A673 (cell line): Measurements from ENCODE around the gene S100A11. TPM values are rescaled to one million over a fixed set of nuclear protein-coding genes. Genes with fewer than 3 reads are reported as not detected.

Experiments
- BruUV-seq: library from RNA; stranded (reverse); fragments of 400-500 nt; replicated peaks from 2 replicates; lab custom pipeline; 2021; lab: Mats Ljungman, UMichigan
- CTCF ChIA-PET: fragments of 300-600 bp; sonication (Branson Sonifier 250); formaldehyde crosslinking; loops from one replicate; lab custom pipeline; 2022; ENCODE audit warnings: antibody characterized with exemption; lab: Charles Lee
- POLR2A ChIA-PET: fragments of 300-600 bp; sonication (Branson Sonifier 250); formaldehyde crosslinking; loops from one replicate; lab custom pipeline; 2022; ENCODE audit warnings: antibody characterized with exemption; ENCODE audit not compliant: low non-redundant PET; lab: Charles Lee
- DNase-seq: peaks from one replicate; pipeline ENCODE4 v3.0.0-alpha.2; 2015; ENCODE audit warnings: low spot score
- H3K27ac ChIP-seq: fragments of 200-600 bp; sonication (generic); 2 replicates; pipeline ENCODE4 v1.5.1; 2016; ENCODE audit warnings: mixed run types, low read depth, mild to moderate bottlenecking, mixed read lengths, antibody characterized with exemption, low read length; ENCODE audit not compliant: poor library complexity, severe bottlenecking
- H3K27me3 ChIP-seq: fragments of 200-600 bp; sonication (generic); replicated peaks from 2 replicates; pipeline ENCODE4 v1.6.1; 2017; ENCODE audit warnings: mixed run types, low read depth, mild to moderate bottlenecking, mixed read lengths, antibody characterized with exemption, low read length; ENCODE audit not compliant: insufficient read depth, poor library complexity
- H3K36me3 ChIP-seq: fragments of 200-600 bp; sonication (generic); 2 replicates; pipeline ENCODE4 v1.6.1; 2016; ENCODE audit warnings: mixed run types, mild to moderate bottlenecking, mixed read lengths, antibody characterized with exemption, low read length; ENCODE audit not compliant: insufficient read depth, poor library complexity, severe bottlenecking
- H3K4me1 ChIP-seq: fragments of 200-600 bp; sonication (generic); 2 replicates; pipeline ENCODE4 v1.6.1; 2017; ENCODE audit warnings: mixed run types, mild to moderate bottlenecking, mixed read lengths, antibody characterized with exemption, low read length; ENCODE audit not compliant: insufficient read depth, poor library complexity, severe bottlenecking
- H3K4me3 ChIP-seq: fragments of 200-600 bp; sonication (generic); 2 replicates; pipeline ENCODE4 v1.5.1; 2016; ENCODE audit warnings: low read depth, mixed run types, mild to moderate bottlenecking, mixed read lengths, low read length; ENCODE audit not compliant: poor library complexity, severe bottlenecking
- H3K9me3 ChIP-seq: fragments of 200-600 bp; sonication (generic); 2 replicates; pipeline ENCODE4 v1.6.1; 2016; ENCODE audit warnings: mixed run types, low read depth, mild to moderate bottlenecking, mixed read lengths, antibody characterized with exemption, low read length; ENCODE audit not compliant: poor library complexity, severe bottlenecking
- CTCF ChIP-seq: fragments of 300-800, 200-600 bp; sonication (generic); conservative IDR thresholded peaks from 2 replicates; pipeline ENCODE4 v1.5.1; 2017; ENCODE audit warnings: low read depth, mild to moderate bottlenecking, antibody characterized with exemption, low read length, moderate library complexity, mixed read lengths
- EZH2 ChIP-seq: fragments of 200-600 bp; sonication (generic); IDR thresholded peaks from 2 replicates; pipeline ENCODE4 v1.6.1; 2017; ENCODE audit warnings: borderline replicate concordance, low read depth, mild to moderate bottlenecking, mixed read lengths, antibody characterized with exemption, low read length; ENCODE audit not compliant: poor library complexity, severe bottlenecking
- intact Hi-C: fragments of 100-400 bp; cut with micrococcal nuclease; formaldehyde crosslinking; loops from one replicate; pipeline ENCODE4 v1.10.0; 2022; ENCODE audit not compliant: unreplicated experiment
- total RNA-seq: library from RNA; stranded (reverse); gene quantifications from 2 replicates; pipeline ENCODE4 v1.2.3, GENCODE V29; 2021

Gene S100A11
- total RNA-seq, 1 experiment from 2014 or later = 151 TPM

GRCh38 chr1:152039886-152040285, 3.1 kb upstream of the S100A11 start:
- intact Hi-C loops = no loop called here
- Histone ChIP-seq H3K9me3 (no peaks in the 10 kb centered on the region), H3K4me1 (peaks cover 15% of the 10 kb centered on the region), H3K27me3 (peaks cover 20% of the 10 kb centered on the region), H3K27ac (no peak overlapping the region), H3K4me3 (no peak overlapping the region), H3K36me3 (no peaks in the 10 kb centered on the region)
- POLR2A ChIA-PET = no interaction called here
- DNase-seq = no peak
- BruUV-seq = no TSS peak
- TF ChIP-seq EZH2 (no peak), CTCF (no peak)
- CTCF ChIA-PET = no interaction called here

GRCh38 chr1:152039461-152039860, 2.7 kb upstream of the S100A11 start:
- POLR2A ChIA-PET = no interaction called here

GRCh38 chr1:152038871-152039270, 2.1 kb upstream of the S100A11 start:
- TF ChIP-seq CTCF = no peak
- TF ChIP-seq EZH2 = no peak
- ChIA-PET POLR2A (no interaction called here), CTCF (no interaction called here)
- Histone ChIP-seq H3K4me1 (peaks cover 25% of the 10 kb centered on the region), H3K36me3 (no peaks in the 10 kb centered on the region), H3K27ac (no peak overlapping the region), H3K9me3 (no peaks in the 10 kb centered on the region), H3K4me3 (no peak overlapping the region), H3K27me3 (peaks cover 20% of the 10 kb centered on the region)
- no peak for DNase-seq
- no TSS peak for BruUV-seq
- intact Hi-C loops = no loop called here

More at GRCh38 chr1:152039461-152039860, 2.7 kb upstream of the S100A11 start:
- no peaks in the 10 kb centered on the region for H3K36me3 ChIP-seq
- TF ChIP-seq CTCF = no peak
- TF ChIP-seq EZH2 = no peak
- H3K4me3 ChIP-seq = no peak overlapping the region
- H3K4me1 ChIP-seq = peaks cover 19% of the 10 kb centered on the region
- BruUV-seq = no TSS peak
- peaks cover 20% of the 10 kb centered on the region for H3K27me3 ChIP-seq
- no peaks in the 10 kb centered on the region for H3K9me3 ChIP-seq
- intact Hi-C loops = no loop called here
- no peak for DNase-seq
- CTCF ChIA-PET = no interaction called here
- H3K27ac ChIP-seq = no peak overlapping the region
